ENCODE results near the gene STAT5A. TPM values are rescaled to one million over a fixed set of nuclear protein-coding genes. Genes with fewer than 3 reads are reported as not detected.

STAT5A gene
- total and polyA plus RNA-seq, 9 of the 15 experiments (the other 6 are each of a cell fraction or from before 2014, with no cell fraction given): 79.9 to 415 (median 196) TPM

GRCh38 chr17:42322382-42323267 lies 34.3 kb downstream of the STAT5A start (continued):
- no peak for TF ChIP-seq ZBTB34 (CRISPR knock-in tag; IDR thresholded peaks at IDR 0.05)
- no peak for TF ChIP-seq ZNF311 (CRISPR knock-in tag; IDR thresholded peaks at IDR 0.05)
- peak; percentile 100 for TF ChIP-seq CTCF (IDR thresholded peaks at IDR 0.05 in 2 of 3, conservative IDR thresholded peaks at IDR 0.05 in 1 of 3; ENCODE audit: insufficient read depth in 2 of 3, low read depth in 1 of 3, low read length in 3 of 3)
- no peak for TF ChIP-seq TFE3 (CRISPR knock-in tag; IDR thresholded peaks at IDR 0.05)
- no peak for TF ChIP-seq ZNF395 (CRISPR knock-in tag; IDR thresholded peaks at IDR 0.05)
- no peak for TF ChIP-seq HES1 (IDR thresholded peaks at IDR 0.05; ENCODE audit: low read depth)
- no peak for TF ChIP-seq ZNF584 (CRISPR knock-in tag; IDR thresholded peaks at IDR 0.05; ENCODE audit: low read depth)
- TF ChIP-seq ZNF133 (CRISPR knock-in tag; IDR thresholded peaks at IDR 0.05): no peak
- no peak for TF ChIP-seq RBM22 (IDR thresholded peaks at IDR 0.05; ENCODE audit: low read depth, low read length, poor library complexity, severe bottlenecking)
- peak; percentile 94 for TF ChIP-seq CTBP1 (IDR thresholded peaks at IDR 0.05; ENCODE audit: borderline replicate concordance)
- TF ChIP-seq NUFIP1 (IDR thresholded peaks at IDR 0.05; ENCODE audit: partially characterized antibody): no peak
- peak; percentile 64; the same call in 1 of the 2 replicates for TF ChIP-seq KLF13 (tag; IDR thresholded peaks at IDR 0.05; ENCODE audit: borderline replicate concordance, low read depth)
- no peak; the same call in 1 of the 2 replicates for TF ChIP-seq HMBOX1 (IDR thresholded peaks at IDR 0.05)
- no peak for TF ChIP-seq IRF1 (CRISPR knock-in tag; IDR thresholded peaks at IDR 0.05; ENCODE audit: borderline replicate concordance)
- peak in 1 of 2 experiments; percentile 31; a peak in 1 of 4 replicates for TF ChIP-seq TEAD1 (CRISPR knock-in tag; IDR thresholded peaks at IDR 0.05)
- no peak for TF ChIP-seq XRCC3 (IDR thresholded peaks at IDR 0.05)

Data from K562 (cell line).